GM13977 (cell line): Measurements from ENCODE around the gene S100A1.

Experiments
- DNase-seq: peaks from one replicate; pipeline ENCODE4 v3.0.0; 2012; ENCODE audit warnings: low spot score
- CTCF ChIP-seq: IDR thresholded peaks from 2 replicates; pipeline ENCODE4 v1.5.1; 2012; ENCODE audit warnings: mild to moderate bottlenecking, control low read depth; ENCODE audit not compliant: insufficient read depth; ENCODE audit errors: extremely low read depth, missing control alignments
- in situ Hi-C: fragments of 300-500 bp; cut with MboI; formaldehyde crosslinking; loops from one replicate; pipeline ENCODE4 v1.12.0; 2022; ENCODE audit warnings: low sequenced_read_pairs, low pct_unique_long_range_greater_than_20kb, mixed read lengths, inconsistent platforms; ENCODE audit not compliant: unreplicated experiment

S100A1 gene

DNA sequence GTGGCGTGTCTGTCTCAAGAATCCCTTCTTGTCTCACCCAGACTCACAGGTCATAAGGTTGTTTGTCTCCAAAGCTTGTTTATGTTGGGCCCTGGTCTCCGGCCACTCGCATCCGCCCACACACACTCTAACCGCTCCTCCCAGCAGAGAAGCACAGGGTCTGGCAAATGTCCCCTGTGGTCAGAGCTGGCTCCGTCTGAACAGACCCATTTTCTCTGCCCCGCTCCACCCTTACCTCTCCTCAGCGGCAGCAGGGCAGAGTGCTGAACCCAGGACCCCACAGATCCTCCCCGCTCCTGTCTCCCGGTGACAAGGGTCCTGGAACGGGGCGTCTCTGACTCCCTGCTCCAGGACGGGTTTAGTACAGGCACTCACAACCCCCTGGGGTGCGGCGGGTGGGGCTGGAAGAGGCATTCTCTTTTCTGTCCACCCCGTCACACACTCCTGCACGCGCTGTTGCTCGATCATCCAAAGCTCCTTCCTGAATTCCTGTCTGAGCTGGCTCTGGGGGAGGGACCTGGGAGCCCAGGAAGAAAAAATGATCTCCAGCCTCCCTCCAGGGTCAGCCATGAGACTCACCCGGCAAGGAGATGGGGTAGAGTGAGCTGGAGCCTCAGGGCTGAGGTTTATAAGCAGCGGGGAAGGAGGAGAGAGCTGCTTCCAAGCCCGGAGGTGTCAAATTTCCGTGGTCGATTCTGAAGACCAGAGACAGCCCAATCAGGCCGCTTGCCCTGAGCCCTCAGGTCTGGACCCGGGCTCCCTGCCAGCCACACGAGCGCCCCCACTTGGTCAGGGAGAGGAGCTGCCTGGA lies 1.1 kb upstream of the S100A1 start, which contains the start of gene S100A13:
TSS of gene S100A13 (minus strand) at position 602 of the 811 bp plus-strand sequence. CDS start 1,033 bp downstream, outside the sequence.
- peak; percentile 54 for TF ChIP-seq CTCF
- in situ Hi-C loops: no loop called here
- no peak for DNase-seq

GRCh38 chr1:153628638-153629342 lies 556 bp downstream of the S100A1 start:
- DNase-seq: no peak
- no peak for TF ChIP-seq CTCF
- in situ Hi-C loops: no loop called here

- DNase-seq: no peak
- in situ Hi-C loops: no loop called here
- TF ChIP-seq CTCF: no peak
These were observed 1.1 kb downstream of the S100A1 start for GRCh38 chr1:153629343-153629665.

DNA sequence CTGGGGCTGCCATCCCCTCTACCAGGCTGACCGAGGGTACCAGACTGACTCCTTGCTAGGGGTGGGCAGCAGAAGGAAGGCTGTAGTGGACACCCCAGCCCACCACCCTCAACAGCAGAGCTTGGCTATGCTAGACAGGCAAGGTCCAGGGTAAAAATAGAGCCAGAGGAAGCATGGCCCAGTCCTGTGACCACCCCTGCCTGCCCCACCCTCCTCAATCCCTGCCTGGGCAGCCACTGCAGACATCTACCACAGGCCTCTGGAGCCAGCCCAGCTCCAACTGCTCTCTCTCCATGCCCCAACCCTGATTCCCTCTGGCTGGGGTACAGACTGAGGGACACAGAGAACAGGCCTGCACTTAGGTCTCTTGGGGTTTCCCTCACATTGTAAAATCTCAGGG lies 1.7 kb downstream of the S100A1 start:
- TF ChIP-seq CTCF: no peak
- in situ Hi-C loops: no loop called here
- no peak for DNase-seq

DNA sequence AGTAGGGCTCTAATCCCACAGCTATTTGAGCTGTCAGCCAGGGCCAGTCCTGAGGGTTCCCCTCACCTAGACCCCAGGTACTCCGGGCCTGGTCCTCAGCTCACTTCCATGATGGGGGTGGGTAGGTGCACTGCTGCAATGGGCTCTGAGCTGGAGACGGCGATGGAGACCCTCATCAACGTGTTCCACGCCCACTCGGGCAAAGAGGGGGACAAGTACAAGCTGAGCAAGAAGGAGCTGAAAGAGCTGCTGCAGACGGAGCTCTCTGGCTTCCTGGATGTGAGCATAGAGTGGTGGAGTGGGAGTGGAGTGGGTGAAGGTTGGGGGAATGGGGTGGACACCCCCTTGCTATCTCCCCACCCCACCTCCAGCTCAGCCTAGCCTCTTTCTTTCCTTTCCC lies 2.1 kb downstream of the S100A1 start:
- in situ Hi-C loops: no loop called here
- no peak for TF ChIP-seq CTCF
- no peak for DNase-seq

GRCh38 chr1:153631047-153632022 lies 3.1 kb downstream of the S100A1 start:
- DNase-seq: no peak
- TF ChIP-seq CTCF: no peak
- in situ Hi-C loops: no loop called here
